H1 (cell line): ENCODE data around the gene PHLDA2. TPM values are rescaled to one million over a fixed set of nuclear protein-coding genes. Genes with fewer than 3 reads are reported as not detected.

Experiments used
- BRCA1 ChIP-seq: IDR thresholded peaks from 2 replicates; pipeline ENCODE4 v1.6.1; 2012; ENCODE audit warnings: low read depth, low read length, improper control_type of control experiment
- SP2 ChIP-seq: IDR thresholded peaks from 2 replicates; pipeline ENCODE4 v1.6.1; 2012; ENCODE audit warnings: mild to moderate bottlenecking, low read length, inconsistent platforms
- polyA plus RNA-seq, 7 experiments: library from polyadenylated mRNA; depleted of rRNA in 3 of 7; stranded (reverse) in 5 of 7; unstranded in 2 of 7; fragments of >200 nt in 5 of 7; fragments of 200-250 nt in 2 of 7; gene quantifications; 1 replicate in 5 of 7; 2 replicates in 1 of 7; 4 replicates in 1 of 7; pipeline versions ENCODE4 v1.2.1 to v1.2.3, GENCODE V29; 2011 to 2013; ENCODE audit warnings: missing spikeins in 2 of 7, mixed read lengths in 2 of 7
- total RNA-seq: library from RNA; stranded (reverse); fragmentation: NEBNext Ultra II Directional; extraction: Animal tissue kit (Norgen Biotek cat#: 25700); gene quantifications from 2 replicates; pipeline ENCODE4 v1.2.1, GENCODE V29; 2021

PHLDA2 gene
- total and polyA plus RNA-seq, 2 of the 8 experiments (the other 6 are each of a cell fraction or from before 2014, with no cell fraction given) = 5.2 to 7.6 TPM

GRCh38 chr11:2899080-2899783 is 30.0 kb downstream of the PHLDA2 start (continued):
- no peak for TF ChIP-seq SP2
- no peak for TF ChIP-seq BRCA1
